Kidney (tissue), 14 donors: ENCODE results near the gene SLC7A7. TPM values are rescaled to one million over a fixed set of nuclear protein-coding genes. Genes with fewer than 3 reads are reported as not detected.

Experiments used
- DNase-seq, 5 donors: peaks; one replicate each; pipeline ENCODE4 v3.0.0-alpha.2; 2013 to 2020
- FAIRE-seq: peaks from 2 replicates; lab custom pipeline; 2012; peaks lifted over from hg19 to GRCh38; lab: Jason Lieb, UNC
- H3K27ac ChIP-seq, 2 donors: one replicate each; pipeline ENCODE4 v1.7.0; 2013; ENCODE audit warnings: low read depth in 2 of 2, low read length in 2 of 2, inconsistent platforms in 1 of 2
- H3K27me3 ChIP-seq: one replicate; pipeline ENCODE4 v1.7.1; 2013; ENCODE audit warnings: low read length, inconsistent platforms; ENCODE audit not compliant: control insufficient read depth, insufficient read depth
- H3K36me3 ChIP-seq, 3 donors: one replicate each; pipeline versions ENCODE4 v1.7.0 to v1.7.1; 2013; ENCODE audit warnings: low read length in 3 of 3, control low read depth in 1 of 3, inconsistent platforms in 1 of 3; ENCODE audit not compliant: insufficient read depth in 3 of 3, control insufficient read depth in 2 of 3
- H3K4me1 ChIP-seq, 3 donors: one replicate each; pipeline versions ENCODE4 v1.7.0 to v1.7.1; 2013; ENCODE audit warnings: low read length in 3 of 3, inconsistent platforms in 1 of 3, low read depth in 1 of 3; ENCODE audit not compliant: control insufficient read depth in 2 of 3, insufficient read depth in 2 of 3
- H3K4me3 ChIP-seq, 3 donors: one replicate each; pipeline versions ENCODE4 v1.7.0 to v1.8.1; 2013; ENCODE audit warnings: low read length in 3 of 3, control low read depth in 1 of 3, inconsistent platforms in 1 of 3
- H3K9ac ChIP-seq, 3 donors: one replicate each; pipeline versions ENCODE4 v1.7.0 to v1.7.1; 2013; ENCODE audit warnings: low read length in 3 of 3, control low read depth in 1 of 3, inconsistent platforms in 1 of 3
- H3K9me3 ChIP-seq, 3 donors: one replicate each; pipeline versions ENCODE4 v1.7.0 to v1.7.1; 2013; ENCODE audit warnings: low read length in 3 of 3, control low read depth in 1 of 3, inconsistent platforms in 1 of 3; ENCODE audit not compliant: control insufficient read depth in 2 of 3, insufficient read depth in 1 of 3
- CTCF ChIP-seq: IDR thresholded peaks from 3 replicates; pipeline ENCODE4 v1.5.1; 2012; ENCODE audit warnings: mild to moderate bottlenecking, moderate library complexity, borderline replicate concordance; ENCODE audit not compliant: insufficient read depth; ENCODE audit errors: extremely low read depth
- intact Hi-C: fragments of 100-400 bp; cut with DNase I; formaldehyde crosslinking; loops from one replicate; pipeline ENCODE4 v1.11.1; 2022
- polyA plus RNA-seq: library from polyadenylated mRNA; stranded (reverse); fragments of 350-450 nt; fragmentation: Illumina TruSeq; extraction: RNeasy Lipid Tissue Mini Kit (QIAGEN cat#74804); gene quantifications from one replicate; pipeline ENCODE4 v1.2.3, GENCODE V29; 2014; ENCODE audit warnings: low read depth, low replicate concordance; ENCODE audit not compliant: insufficient read depth
- total RNA-seq: library from RNA; stranded (reverse); fragmentation: NEBNext Ultra II Directional; extraction: Animal tissue kit (Norgen Biotek cat#: 25700); gene quantifications from one replicate; pipeline ENCODE4 v1.2.1, GENCODE V29; 2021
- donor health status: control.
- donor health status: control.
- donor health status: control.
- donor health status: control.
- donor health status: control.
- donor health status: DM: yes; HTN: yes; CAD: no.
- donor health status: Normal renal cell carcinoma (clear cell type).

SLC7A7 gene
- total and polyA plus RNA-seq, 2 donors from 2014 or later, result 26.6 to 235 TPM

GRCh38 chr14:22824711-22825359, 9.6 kb upstream of the SLC7A7 start:
- H3K4me1 ChIP-seq, result peaks cover 0 to 13% (median 7%) of the 10 kb centered on the region in 3 donors
- H3K36me3 ChIP-seq, result no peaks in the 10 kb centered on the region
- no peaks in the 10 kb centered on the region for H3K9me3 ChIP-seq
- no peak overlapping the region for H3K9ac ChIP-seq
- H3K27me3 ChIP-seq, result no peaks in the 10 kb centered on the region
- DNase-seq (peak in 3 of 5 donors; percentile 23 to 75 (median 46)), FAIRE-seq (no peak)
- TF ChIP-seq CTCF, result no peak
- intact Hi-C loops, result no loop called here
- peak overlapping the region in 1 of 2 donors; percentile 29 for H3K27ac ChIP-seq
- no peak overlapping the region for H3K4me3 ChIP-seq

GRCh38 chr14:22822571-22823098, 7.4 kb upstream of the SLC7A7 start:
- FAIRE-seq (no peak), DNase-seq (peak; percentile 91 to 97 (median 94))
- intact Hi-C loops, result no loop called here
- peak overlapping the region; percentile 67 to 70 for H3K27ac ChIP-seq
- H3K36me3 ChIP-seq, result no peaks in the 10 kb centered on the region
- H3K9me3 ChIP-seq, result no peaks in the 10 kb centered on the region
- no peaks in the 10 kb centered on the region for H3K27me3 ChIP-seq
- peak overlapping the region; percentile 43 to 47 (median 44) for H3K4me3 ChIP-seq
- peak; percentile 87 for TF ChIP-seq CTCF
- H3K9ac ChIP-seq, result peak overlapping the region in 2 of 3 donors; percentile 45 to 62
- H3K4me1 ChIP-seq, result peaks cover 0 to 16% (median 13%) of the 10 kb centered on the region in 3 donors

- no peak for TF ChIP-seq CTCF
- Histone ChIP-seq H3K4me3 (peak overlapping the region; percentile 11 to 47 (median 35)), H3K9ac (peak overlapping the region in 1 of 3 donors; percentile 58), H3K4me1 (peaks cover 0 to 16% (median 13%) of the 10 kb centered on the region in 3 donors), H3K27ac (peak overlapping the region; percentile 67 to 70), H3K9me3 (no peaks in the 10 kb centered on the region), H3K36me3 (no peaks in the 10 kb centered on the region), H3K27me3 (no peaks in the 10 kb centered on the region)
- DNase-seq (peak in 3 of 5 donors; percentile 22 to 82 (median 80)), FAIRE-seq (no peak)
- intact Hi-C loops, result no loop called here
Measured at GRCh38 chr14:22822016-22822570, 6.9 kb upstream of the SLC7A7 start.
